OCI-LY3 (cell line): ENCODE results near the gene PTPRN2.

Source experiments
- H2AFZ ChIP-seq: fragments of 200-600, 300-600 bp; shearing (Covaris generic); 2 replicates; pipeline ENCODE4 v1.6.0; 2014; ENCODE audit warnings: antibody characterized with exemption, low read depth, low read length
- H3K27ac ChIP-seq: fragments of 200-600, 300-600 bp; sonication (generic); 2 replicates; pipeline ENCODE4 v1.5.1; 2014; ENCODE audit warnings: mild to moderate bottlenecking, low read length, moderate library complexity, mixed read lengths
- H3K27me3 ChIP-seq: fragments of 200-600, 300-600 bp; sonication (generic); 2 replicates; pipeline ENCODE4 v1.6.1; 2014; ENCODE audit warnings: low read depth, low read length, mixed read lengths
- H3K36me3 ChIP-seq: fragments of 200-600, 300-600 bp; sonication (generic); replicated peaks from 2 replicates; pipeline ENCODE3; 2014; ENCODE audit warnings: low read depth, low read length, mixed read lengths
- H3K4me1 ChIP-seq: fragments of 300-600, 200-600 bp; sonication (generic); 2 replicates; pipeline ENCODE4 v1.6.1; 2014; ENCODE audit warnings: low read length, mixed read lengths
- H3K4me2 ChIP-seq: fragments of 200-600, 300-600 bp; sonication (generic); 2 replicates; pipeline ENCODE4 v1.6.1; 2014; ENCODE audit warnings: low read length, mixed read lengths
- H3K4me3 ChIP-seq: fragments of 300-600, 200-600 bp; sonication (generic); 2 replicates; pipeline ENCODE4 v1.5.1; 2014; ENCODE audit warnings: antibody characterized with exemption, mild to moderate bottlenecking, low read length, moderate library complexity
- H3K79me2 ChIP-seq: fragments of 300-600, 200-600 bp; shearing (Covaris generic); 2 replicates; pipeline ENCODE4 v1.6.1; 2014; ENCODE audit warnings: mild to moderate bottlenecking, low read length, mixed read lengths
- H3K9ac ChIP-seq: fragments of 300-600, 200-600 bp; shearing (Covaris generic); 2 replicates; pipeline ENCODE4 v1.6.0; 2014; ENCODE audit warnings: mild to moderate bottlenecking, low read length, moderate library complexity
- H3K9me3 ChIP-seq: fragments of 200-600, 300-600 bp; shearing (Covaris generic); 2 replicates; pipeline ENCODE4 v1.6.1; 2014; ENCODE audit warnings: low read length, mixed read lengths; ENCODE audit not compliant: insufficient read depth
- H4K20me1 ChIP-seq: fragments of 200-600, 300-600 bp; sonication (generic); 2 replicates; pipeline ENCODE4 v1.6.1; 2016; ENCODE audit warnings: low read length, mixed read lengths; ENCODE audit not compliant: insufficient read depth
- CTCF ChIP-seq: fragments of 200-600, 300-600 bp; sonication (generic); IDR thresholded peaks from 2 replicates; pipeline ENCODE4 v1.5.1; 2014; ENCODE audit warnings: antibody characterized with exemption, low read length, low read depth
- EZH2phosphoT487 ChIP-seq: fragments of 200-600 bp; shearing (Covaris generic); IDR thresholded peaks from 2 replicates; pipeline ENCODE4 v1.6.1; 2018; ENCODE audit warnings: antibody characterized with exemption, mixed run types, low read depth

Gene PTPRN2

DNA sequence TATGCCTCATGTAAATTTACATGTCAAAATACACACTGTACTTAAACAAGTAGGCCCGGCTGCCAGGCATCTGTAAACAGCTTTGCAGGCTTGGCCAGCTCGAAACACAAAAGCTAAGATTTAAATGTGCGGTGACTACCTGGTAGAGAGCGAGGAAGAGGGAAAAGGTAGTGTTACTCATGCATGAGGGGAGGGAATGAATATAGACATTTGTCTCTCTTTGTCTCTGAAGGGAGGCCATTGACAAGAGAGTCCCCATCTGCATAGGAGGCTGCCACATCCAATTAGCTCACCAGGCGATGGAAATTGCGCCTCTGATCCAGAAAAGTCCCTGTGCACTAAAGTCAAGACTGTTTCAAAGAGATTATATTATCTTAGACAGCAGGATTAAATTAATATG, 535.8 kb downstream of the PTPRN2 start:
- Histone ChIP-seq H3K4me3 (no peak overlapping the region), H3K4me1 (no peaks in the 10 kb centered on the region), H3K79me2 (no peaks in the 10 kb centered on the region), H3K4me2 (no peak overlapping the region), H3K27ac (no peak overlapping the region), H3K36me3 (no peaks in the 10 kb centered on the region), H3K27me3 (no peaks in the 10 kb centered on the region), H4K20me1 (no peaks in the 10 kb centered on the region), H2AFZ (no peak overlapping the region), H3K9me3 (no peaks in the 10 kb centered on the region), H3K9ac (no peak overlapping the region)
- TF ChIP-seq EZH2phosphoT487 (no peak), CTCF (no peak)

DNA sequence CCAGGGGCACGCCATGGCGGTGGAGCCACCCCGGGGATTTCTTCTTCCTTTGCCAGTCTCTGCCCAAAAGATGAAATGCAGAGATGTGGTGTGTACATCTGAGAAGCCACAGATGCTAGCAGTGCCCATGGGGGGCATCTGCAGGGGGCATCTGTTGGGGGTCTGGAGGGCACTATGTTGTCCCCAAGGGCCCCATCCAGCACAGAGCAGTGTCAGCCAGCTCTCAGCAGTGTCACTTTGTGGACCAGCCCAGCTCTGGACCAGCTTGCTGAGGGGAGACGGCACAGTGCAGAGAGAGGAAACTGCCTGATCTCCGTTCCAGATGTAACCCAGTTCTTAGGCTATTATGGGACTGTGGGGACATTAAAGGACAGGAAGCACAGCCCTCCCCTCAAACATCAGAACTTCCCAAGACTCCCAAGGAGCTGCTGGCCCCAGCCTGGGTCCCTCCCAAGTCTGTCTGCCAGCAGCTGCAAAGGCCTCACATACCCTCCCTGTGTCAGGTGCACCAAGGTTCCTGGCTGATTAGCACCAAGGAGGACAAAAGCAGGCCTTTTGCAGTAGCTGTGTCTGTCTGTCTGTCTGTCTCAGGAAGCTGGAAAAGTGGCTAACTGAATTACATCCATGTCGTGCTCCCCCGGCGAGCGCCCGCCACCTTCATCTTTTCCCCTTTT, 536.5 kb downstream of the PTPRN2 start:
- H4K20me1 ChIP-seq: no peaks in the 10 kb centered on the region
- no peak overlapping the region for H3K4me2 ChIP-seq
- no peaks in the 10 kb centered on the region for H3K27me3 ChIP-seq
- H3K79me2 ChIP-seq: no peaks in the 10 kb centered on the region
- TF ChIP-seq EZH2phosphoT487 (no peak), CTCF (no peak)
- H3K9me3 ChIP-seq: no peaks in the 10 kb centered on the region
- no peaks in the 10 kb centered on the region for H3K36me3 ChIP-seq
- H3K9ac ChIP-seq: no peak overlapping the region
- no peak overlapping the region for H3K4me3 ChIP-seq
- H3K4me1 ChIP-seq: no peaks in the 10 kb centered on the region
- H2AFZ ChIP-seq: no peak overlapping the region
- H3K27ac ChIP-seq: no peak overlapping the region

DNA sequence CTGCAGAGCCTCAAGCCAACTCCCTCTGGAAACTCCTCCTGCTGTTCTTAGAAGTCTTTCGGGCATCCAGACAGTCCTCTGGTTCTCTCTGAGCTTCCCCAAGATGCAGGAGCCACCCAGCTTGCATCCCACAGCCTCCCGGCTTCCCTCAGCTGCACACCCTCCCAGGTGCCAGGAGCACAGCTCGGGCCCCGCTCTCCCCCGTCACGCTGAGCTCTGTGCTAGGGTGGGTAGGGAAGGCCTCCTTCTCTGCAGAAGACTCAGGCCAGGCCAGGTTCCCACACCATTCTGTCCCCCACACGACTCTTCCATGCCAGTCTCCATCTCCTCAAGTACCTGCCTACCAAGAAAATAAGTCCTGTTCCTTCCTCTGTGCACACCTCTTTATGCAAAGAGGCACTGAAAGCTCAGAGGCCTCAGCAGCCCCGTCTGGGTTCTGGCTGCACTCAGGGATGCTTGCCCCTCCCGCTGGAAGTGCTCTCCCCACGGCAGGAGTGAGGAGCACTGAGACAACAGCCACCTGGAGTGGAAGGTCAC, 537.1 kb downstream of the PTPRN2 start:
- Histone ChIP-seq H2AFZ (no peak overlapping the region), H4K20me1 (no peaks in the 10 kb centered on the region), H3K9ac (no peak overlapping the region), H3K4me1 (no peaks in the 10 kb centered on the region), H3K4me2 (no peak overlapping the region), H3K4me3 (no peak overlapping the region), H3K27ac (no peak overlapping the region), H3K79me2 (no peaks in the 10 kb centered on the region), H3K9me3 (no peaks in the 10 kb centered on the region), H3K27me3 (no peaks in the 10 kb centered on the region), H3K36me3 (no peaks in the 10 kb centered on the region)
- TF ChIP-seq EZH2phosphoT487: no peak
- no peak for TF ChIP-seq CTCF

- Histone ChIP-seq H3K27ac (no peak overlapping the region), H3K27me3 (no peaks in the 10 kb centered on the region), H4K20me1 (no peaks in the 10 kb centered on the region), H3K36me3 (no peaks in the 10 kb centered on the region), H3K4me1 (no peaks in the 10 kb centered on the region), H2AFZ (no peak overlapping the region), H3K9me3 (no peaks in the 10 kb centered on the region), H3K79me2 (no peaks in the 10 kb centered on the region), H3K4me3 (no peak overlapping the region), H3K9ac (no peak overlapping the region), H3K4me2 (no peak overlapping the region)
- TF ChIP-seq CTCF (no peak), EZH2phosphoT487 (no peak)
These were observed 538.4 kb downstream of the PTPRN2 start for GRCh38 chr7:158049271-158049670.
